Measurements from ENCODE around the gene PLPP6.

DNA sequence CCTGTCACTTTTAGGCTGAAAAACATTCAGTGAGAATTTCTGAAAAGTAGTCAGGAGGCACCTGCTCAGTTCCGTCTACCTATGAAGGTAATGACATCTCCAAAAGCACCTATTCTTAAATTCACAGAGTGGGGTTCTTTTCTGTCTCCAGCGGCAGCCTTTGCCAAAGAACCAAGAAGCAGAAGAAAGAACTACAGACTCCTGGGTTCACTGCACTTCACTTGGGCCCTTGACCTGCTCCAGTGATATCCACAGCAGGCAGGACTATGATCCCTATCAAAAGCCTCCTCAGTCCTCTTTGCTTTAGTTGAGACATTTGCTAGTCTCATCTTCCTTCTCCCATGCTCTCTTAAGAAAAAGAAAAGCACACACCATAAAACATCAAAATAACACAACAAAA, 19.7 kb upstream of the PLPP6 start:
- TF ChIP-seq, protein P1, sequence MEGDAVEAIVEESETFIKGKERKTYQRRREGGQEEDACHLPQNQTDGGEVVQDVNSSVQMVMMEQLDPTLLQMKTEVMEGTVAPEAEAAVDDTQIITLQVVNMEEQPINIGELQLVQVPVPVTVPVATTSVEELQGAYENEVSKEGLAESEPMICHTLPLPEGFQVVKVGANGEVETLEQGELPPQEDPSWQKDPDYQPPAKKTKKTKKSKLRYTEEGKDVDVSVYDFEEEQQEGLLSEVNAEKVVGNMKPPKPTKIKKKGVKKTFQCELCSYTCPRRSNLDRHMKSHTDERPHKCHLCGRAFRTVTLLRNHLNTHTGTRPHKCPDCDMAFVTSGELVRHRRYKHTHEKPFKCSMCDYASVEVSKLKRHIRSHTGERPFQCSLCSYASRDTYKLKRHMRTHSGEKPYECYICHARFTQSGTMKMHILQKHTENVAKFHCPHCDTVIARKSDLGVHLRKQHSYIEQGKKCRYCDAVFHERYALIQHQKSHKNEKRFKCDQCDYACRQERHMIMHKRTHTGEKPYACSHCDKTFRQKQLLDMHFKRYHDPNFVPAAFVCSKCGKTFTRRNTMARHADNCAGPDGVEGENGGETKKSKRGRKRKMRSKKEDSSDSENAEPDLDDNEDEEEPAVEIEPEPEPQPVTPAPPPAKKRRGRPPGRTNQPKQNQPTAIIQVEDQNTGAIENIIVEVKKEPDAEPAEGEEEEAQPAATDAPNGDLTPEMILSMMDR (IDR thresholded peaks at IDR 0.05), result no peak
- TF ChIP-seq POLR2A (IDR thresholded peaks at IDR 0.05) (no peak), POLR2AphosphoS5 (IDR thresholded peaks at IDR 0.05) (no peak)

All from breast epithelium (tissue), 3 donors.